Activated CD4-positive, CD25-positive, alpha-beta regulatory T cell treated with anti-CD3 and anti-CD28 coated beads, Interleukin-2, amount 50 U/mL, for 72 hours (primary cell): ENCODE measurements around the gene DEGS2.

Experiments used
- DNase-seq: peaks from one replicate; pipeline ENCODE4 v3.0.0; 2021

DEGS2 gene

DNA sequence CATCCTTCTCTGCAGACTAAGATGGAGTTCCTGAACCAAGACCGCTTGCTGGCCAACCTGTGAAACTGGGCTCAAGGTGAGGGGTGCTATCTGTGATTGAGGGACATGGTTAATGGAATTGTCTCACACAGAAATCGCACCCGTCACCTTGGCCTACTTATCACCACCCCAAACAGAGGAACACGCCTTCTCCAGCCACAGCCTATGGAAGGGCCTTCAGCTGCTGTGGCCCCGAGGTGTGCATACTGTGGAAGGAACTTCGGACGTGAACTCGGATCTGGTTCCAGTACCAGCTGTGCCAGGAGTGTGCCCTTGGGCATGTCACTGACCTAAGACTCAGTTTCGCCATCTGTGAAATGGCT, 49.9 kb downstream of the DEGS2 start:
- no peak for DNase-seq

DNA sequence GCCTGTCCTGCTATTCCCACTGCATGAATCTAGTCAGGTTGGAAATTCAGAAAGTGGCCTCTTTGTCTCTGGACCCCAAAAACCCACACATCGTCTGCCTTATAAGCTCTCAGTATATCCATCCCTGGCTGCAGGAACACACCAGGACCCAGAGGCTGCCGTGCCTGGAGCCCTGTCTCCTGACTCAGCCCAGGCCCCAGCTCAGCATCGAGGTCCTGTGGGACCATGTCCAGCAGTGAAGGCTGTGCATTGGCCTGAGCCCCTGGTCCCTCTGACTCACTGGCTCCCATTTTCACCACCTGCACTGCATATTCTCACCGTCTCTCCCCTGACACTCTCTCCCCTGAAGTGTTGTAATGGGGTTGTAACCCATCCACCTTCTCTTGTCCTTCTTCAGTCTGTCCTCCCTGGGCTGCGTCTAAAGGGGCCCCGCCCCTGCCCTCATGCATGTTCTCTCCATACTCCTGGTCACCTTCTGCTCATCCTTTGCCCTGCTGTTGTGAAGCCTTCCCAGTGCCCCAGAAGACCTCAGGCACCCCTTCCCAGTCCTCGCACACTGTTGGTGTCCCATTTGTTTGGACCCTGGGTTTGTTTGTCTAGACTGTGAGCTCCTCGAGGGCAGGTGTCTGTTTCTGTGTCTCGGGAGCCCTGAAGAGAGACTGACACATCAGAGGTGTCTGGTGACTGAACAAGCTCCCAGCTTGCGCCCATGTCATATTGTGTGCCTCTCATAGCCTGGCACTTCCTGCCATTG, 50.4 kb downstream of the DEGS2 start:
- no peak for DNase-seq

DNA sequence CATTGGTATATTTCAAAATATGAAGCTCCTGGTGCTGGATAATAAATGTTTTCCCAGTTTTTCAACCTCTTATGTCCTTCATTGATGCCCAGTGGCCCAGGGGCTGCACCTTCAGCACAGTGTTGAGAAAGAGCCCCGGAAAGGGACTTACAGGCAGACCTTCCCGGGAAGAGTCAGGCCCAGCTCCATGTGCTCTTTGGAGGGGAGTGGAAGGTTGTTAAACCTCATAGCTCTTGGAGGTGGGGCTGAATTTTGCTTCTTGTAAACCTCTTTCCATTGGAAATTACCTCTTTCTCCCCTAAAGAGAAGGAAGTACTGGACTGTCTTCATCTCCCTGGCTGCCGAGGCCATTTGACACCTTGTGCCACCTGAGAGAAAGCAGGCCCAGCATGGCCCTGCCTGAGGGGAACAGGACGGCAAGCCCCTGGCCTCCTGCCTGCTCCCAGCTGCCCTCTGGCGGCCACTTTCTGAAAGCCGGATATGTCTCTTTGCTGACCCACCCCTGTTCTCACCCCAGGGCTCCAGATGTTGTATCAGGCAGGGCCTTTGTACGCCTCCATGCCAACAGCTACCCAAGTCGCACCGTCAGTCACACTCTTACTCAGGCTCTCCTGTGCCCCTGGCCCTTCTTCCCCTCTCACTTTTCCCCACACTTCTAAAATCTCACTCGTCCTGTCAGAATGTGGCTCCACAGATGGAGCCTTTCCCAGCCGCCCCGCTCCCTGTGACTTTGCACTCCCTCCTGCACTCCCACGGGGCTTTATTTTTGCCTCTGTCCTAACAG, 51.2 kb downstream of the DEGS2 start:
- DNase-seq = peak; percentile 92

DNA sequence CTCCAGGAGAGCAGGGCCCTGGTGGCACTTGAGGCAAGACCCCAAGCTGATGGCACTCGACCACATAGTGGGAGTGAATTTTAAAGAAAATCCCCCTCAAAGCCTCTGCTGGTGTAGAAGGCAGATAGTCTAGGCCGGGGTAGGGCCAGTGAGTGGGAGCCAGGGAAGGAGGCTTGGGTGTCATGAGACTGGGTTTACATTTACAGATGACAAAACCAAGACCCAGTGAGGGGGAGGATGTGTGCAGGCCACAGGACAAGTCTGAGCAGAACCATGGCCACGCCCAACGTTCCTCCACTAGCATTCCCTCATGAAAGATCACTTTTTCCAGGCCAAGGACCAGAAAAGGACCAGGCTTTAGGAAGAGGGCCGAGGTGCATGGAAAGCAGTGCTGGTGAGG, 52.2 kb downstream of the DEGS2 start:
- DNase-seq = no peak

DNA sequence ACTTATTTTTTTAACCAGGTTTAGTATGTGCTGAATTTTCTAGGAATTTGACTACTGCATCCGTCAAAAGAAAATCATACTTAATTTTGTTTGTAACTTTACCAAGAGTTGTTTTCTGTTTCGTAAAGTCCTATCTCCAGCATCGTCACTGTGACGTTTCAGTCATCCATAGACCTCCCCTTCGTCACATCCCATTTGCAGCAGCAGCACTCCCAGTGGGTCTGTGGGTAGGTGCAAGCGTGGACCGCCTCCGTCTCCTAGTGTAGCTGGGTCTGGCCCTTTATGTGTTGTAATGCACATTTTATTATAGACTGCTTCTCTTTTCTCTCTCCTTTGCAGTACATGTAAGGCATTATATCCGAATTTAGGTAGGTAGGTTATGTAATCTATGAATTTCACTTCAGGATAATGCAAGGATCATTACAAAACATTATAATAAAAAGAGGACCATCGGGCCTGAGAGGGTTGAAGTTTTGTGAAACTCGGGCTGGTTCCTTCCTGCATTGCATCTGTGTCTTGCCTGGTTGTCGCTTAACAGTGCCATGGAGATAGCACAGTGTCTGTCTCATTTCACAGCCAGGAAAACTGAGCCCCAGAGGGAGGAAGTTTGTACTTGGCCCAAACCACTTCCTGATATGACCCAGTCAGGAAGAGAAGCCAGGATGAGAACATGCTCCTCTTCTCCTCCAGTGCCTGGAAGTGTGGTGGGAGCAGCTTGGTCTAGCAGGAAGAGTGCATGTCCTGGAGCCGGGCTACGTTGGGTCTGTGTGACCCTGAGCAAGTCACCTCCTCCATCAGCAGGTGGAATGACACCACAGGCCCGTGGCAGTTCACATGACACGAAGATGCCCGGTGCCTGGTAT, 53.0 kb downstream of the DEGS2 start:
- DNase-seq = no peak

DNA sequence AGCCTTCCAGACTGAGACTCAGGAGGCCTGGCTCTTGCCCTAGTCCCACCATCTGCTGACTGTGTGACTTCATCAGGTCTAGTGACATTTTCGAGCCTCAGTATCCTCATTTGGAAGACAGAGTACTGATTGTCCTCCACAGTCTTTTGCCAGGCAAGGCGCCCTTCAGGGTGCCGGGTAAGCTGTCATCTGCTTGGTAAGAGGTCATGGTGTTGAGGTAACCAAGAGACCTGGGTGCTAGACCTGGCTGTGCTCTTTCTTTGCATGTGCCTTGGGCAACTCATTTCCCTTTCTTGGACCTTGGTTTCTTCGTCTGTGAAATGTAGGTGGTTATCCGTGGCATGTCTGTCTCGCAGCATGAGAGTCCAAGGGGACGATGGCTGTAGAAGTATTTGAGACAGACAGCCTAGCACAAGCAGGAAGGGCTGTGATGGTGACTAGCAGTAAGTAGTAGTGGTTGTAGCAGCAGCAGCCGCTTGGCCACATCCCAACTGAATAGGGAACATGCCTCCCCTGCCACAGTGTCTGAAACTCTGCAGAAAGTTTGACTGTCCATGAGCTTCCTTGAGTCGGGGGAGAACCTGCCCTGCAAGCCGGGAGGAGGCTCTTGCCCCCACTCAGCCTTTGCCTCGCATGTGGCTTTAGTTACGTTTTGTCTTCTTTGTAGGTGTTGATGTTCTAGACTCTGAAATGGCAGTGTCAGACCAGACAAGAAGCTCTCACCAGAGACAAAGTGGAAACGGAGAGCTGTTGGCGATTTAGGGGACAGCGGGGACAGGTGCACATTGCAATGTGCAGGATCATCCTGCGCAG, 53.9 kb downstream of the DEGS2 start:
- DNase-seq = no peak

DNA sequence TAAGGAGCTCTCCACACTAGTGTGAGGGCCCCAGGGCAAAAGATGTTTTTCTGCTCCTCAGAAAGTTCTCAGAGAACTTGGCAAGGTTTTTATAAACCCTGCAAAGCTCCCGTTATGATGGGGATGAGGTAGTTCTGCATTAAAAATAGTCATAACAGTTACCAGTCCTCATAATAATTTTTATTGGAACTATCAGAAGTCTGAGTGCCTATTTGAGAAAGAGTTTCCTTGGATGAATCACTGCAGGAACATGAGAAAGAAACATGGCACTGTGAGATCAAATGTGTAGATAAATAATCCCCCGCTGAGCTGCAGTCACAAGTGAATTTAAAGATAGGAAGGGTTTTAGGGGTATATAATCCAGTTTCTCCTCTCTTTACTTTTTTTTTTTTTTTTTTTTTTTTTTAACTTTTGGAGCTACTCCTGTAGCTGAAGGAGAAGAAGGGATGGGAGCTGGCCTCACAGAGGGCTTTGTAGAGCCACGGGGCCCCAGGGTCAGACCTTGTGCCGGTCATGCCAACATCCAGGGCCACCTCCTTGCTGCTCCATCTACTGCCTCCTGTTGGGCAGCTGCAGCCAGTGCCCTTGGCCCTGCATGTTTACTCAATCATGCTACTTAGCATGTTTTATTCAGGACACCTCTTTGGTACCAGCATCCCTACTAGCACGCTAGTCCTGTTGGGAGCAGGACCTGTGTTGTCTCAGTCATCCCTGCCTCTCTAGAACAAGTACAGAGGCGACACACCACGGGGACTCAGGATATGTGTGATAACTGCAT, 54.7 kb downstream of the DEGS2 start:
- no peak for DNase-seq

DNA sequence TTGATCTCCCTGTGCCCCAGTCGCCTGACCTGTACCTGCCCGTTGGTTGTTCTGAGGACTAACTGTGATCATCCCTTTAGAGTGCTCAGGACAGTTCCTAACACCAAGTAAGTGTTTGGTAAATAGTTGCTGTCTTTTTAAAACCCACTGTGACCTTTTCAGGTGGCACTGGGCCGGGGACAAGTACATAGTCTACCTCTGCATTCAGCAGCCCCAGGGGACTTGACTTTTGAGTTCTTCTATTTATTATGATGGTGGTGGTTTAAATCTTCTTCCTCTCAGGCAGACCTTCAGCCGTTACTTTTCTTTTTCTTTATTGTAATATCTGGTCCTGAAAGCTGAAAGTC, 55.5 kb downstream of the DEGS2 start:
- DNase-seq = no peak

DNA sequence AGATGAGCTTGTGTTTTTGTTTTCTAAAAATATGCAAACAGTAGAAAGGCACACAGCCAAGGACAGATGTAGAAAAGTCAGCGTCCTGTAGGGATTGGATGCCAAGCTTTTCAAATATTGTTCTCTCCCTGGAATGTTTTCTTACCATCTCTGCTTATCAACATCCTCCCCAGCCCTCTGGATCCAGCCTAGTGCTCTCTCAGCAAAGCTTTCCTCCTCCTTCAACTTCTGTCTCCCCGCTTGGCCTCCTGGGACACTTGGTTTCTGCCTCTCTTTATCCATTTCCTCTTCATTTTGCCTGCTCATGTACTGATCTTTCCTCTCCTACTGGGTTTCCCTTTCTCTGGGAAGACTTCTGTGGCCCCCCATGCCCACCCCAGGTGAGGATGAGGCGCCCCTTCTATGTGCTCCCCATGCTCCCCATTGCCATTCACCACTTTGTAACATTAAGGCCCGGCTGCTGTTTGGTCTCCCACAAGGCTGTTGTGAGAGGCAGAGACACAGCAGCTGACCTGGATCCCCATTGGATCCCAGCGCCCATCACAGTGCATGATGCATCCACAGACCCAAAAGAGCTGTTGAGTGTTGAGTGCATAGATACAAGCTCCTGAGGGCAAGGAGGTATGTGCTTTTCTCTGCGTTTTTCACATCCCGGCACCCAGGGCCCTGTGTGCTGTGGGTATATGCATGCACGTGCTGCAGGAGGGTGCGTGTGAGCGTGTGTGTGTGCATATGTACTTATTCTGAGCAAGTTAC, 56.0 kb downstream of the DEGS2 start:
- DNase-seq = no peak

DNA sequence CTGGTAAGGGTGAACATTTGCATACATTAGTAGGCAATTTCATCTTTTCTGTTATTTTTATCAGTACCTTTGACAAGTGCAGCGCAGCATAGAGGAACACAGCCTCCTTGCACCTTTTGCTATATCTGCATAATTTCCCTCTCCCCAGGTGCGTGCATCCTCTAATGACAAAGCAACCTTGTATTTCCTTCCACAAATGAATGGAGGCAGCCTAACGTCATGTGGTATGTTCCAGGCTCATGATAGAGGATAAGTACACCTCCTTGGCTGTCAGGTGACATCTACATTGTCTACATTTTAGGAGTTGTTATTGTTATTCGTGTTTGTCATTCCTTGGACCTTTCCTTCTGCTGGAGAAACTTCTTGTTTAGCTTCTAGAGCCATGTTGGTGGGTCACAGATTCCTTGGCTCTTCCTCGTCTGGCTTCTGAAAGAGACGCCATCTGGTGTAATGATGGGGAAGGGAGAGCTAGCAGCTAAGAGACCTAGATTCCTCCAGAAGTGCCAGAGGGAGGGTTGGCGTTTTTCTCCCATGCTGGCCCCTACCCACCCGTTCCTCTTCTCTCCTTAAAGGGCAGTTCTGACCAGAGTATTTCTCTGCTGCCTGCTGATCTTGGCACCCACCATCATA, 57.2 kb downstream of the DEGS2 start:
- DNase-seq = no peak

DNA sequence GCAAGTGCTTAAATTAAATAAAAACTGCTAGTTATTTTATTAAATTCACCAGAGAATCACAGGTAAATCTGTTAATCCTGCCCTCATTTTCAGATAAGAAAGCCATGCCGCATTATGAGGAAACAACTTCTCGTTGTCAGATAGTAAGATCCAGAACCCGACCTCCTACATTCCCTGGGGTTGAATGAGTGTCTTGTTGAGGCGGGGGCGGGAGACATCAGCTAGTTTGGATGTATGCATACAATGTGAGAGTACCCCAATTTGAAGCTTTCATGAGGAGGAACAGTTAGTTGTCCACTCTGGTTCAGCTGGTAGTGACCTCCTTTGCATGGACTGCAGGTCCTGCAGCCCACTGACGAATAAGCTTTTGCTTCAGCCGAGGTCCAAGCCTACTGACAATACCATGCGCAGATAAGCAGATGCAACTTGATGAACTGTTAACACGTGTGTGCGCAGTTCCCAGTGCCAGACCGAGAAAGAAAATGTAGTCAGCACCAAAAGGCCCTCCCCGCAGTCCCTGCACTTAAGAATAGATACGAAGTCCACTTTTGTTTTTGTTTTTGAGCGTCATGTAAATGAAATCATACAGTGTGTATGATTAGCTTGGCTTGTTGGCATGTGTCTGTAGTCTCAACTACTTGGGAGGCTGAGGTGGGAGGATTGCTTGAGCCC, 59.3 kb downstream of the DEGS2 start:
- DNase-seq = no peak

DNA sequence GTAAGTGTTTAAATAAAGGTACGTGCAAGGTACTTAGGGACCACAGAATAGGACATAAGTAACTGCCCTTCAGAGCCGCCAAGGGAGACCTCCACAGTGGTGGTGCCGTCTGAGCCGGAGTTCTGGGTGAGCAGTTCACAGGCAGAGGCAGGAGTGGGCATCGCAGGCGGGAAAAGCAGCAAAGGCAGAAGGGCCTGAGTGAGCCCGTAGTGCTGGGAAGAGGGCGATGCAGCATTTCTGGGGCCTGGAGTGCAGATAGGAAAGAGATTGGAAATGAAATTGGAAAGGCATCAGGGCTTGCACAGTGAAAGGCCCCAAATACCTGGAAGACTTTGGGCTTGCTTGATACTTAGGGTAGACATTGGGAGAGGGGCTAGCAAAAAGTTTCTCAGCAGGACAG, 61.3 kb downstream of the DEGS2 start:
- peak; percentile 22 for DNase-seq

DNA sequence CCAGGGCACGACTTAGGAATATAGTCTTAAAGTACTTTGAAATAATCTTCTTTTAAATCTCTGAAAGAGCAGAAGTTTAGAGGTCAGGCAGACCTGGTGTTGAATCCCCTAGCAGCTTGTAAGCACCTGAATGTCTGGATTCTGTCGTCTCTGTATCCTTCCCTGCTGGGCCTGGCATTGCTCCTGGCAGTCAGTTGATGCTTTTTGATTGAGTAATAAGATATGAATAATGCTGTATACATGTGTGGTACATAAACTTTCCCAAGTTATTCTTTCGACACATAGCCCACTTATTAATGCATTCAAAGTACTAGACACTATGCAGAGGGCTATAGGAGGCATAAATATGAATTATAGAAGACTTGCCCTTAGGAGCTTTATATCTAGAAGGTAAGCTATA, 62.8 kb downstream of the DEGS2 start:
- no peak for DNase-seq
